Upper lobe of left lung (tissue), 4 donors: ENCODE data around the gene GAP43.

Experiments used
- POLR2A ChIP-seq, 4 donors: fragments of 450-650 bp; IDR thresholded peaks; one replicate each; pipeline ENCODE4 v1.5.1; 2016 to 2017; ENCODE audit warnings: antibody characterized with exemption in 4 of 4, mild to moderate bottlenecking in 2 of 4
- TF ChIP-seq, protein P1 (sequence below), 6 experiments: fragments of 450-650 bp in 4 of 6; fragments of 200-600 bp in 2 of 6; sonication (generic) in 2 of 6; IDR thresholded peaks; one replicate each; pipeline ENCODE4 v1.5.1; 2016 to 2019; ENCODE audit warnings: antibody characterized with exemption in 6 of 6

DNA sequence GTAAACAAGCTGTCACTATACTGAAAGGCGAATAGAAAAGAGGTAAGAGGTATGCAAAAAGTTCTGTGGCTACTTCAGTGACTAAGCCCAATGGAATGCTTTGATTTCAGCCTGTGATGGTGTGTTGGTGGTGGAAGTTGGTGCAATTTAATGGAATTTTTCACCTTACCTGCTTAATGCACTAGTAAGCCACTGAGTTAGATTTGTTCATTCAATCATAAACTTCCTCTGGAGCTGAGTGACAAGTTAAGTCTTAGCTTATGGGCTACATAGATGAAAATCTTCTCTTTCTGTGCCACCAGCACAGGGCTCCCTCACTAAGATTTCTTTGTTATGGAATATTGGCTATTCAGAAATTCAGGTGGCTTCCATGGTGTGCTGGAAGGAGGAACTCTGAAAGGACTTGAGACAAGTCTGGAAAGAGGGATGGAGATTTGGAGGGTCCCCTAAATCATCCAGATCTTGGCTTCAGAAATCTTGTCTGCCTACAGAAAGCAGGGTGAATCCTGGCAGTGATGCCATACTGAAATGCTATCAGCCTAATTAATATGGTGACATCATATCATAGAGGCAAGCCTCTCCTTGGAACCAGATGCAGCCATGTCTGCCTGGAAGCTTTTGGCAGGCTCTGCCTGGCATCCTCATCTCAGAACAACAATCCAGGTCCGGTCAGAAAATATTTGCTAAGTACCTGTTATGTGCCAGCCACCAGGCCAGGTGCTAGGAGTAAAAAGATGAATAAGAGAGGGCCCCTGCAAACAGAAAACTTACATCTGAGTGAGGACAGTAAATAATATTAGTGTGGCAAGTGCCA lies 8.1 kb upstream of the GAP43 start:
- TF ChIP-seq, protein P1, sequence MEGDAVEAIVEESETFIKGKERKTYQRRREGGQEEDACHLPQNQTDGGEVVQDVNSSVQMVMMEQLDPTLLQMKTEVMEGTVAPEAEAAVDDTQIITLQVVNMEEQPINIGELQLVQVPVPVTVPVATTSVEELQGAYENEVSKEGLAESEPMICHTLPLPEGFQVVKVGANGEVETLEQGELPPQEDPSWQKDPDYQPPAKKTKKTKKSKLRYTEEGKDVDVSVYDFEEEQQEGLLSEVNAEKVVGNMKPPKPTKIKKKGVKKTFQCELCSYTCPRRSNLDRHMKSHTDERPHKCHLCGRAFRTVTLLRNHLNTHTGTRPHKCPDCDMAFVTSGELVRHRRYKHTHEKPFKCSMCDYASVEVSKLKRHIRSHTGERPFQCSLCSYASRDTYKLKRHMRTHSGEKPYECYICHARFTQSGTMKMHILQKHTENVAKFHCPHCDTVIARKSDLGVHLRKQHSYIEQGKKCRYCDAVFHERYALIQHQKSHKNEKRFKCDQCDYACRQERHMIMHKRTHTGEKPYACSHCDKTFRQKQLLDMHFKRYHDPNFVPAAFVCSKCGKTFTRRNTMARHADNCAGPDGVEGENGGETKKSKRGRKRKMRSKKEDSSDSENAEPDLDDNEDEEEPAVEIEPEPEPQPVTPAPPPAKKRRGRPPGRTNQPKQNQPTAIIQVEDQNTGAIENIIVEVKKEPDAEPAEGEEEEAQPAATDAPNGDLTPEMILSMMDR (IDR thresholded peaks at IDR 0.05): no peak
- TF ChIP-seq POLR2A (IDR thresholded peaks at IDR 0.05): no peak
